ENCODE results near the gene YWHAQ.

YWHAQ gene

GRCh38 chr2:9630736-9631552 lies at the start of gene YWHAQ:
Gene YWHAQ, minus strand, starts transcription at chr2:9630997. Its CDS starts 545 bp downstream, at chr2:9630452.
- DNase-seq (ENCODE audit: low spot score) = peak; percentile 99

GRCh38 chr2:9680082-9680481 lies 49.3 kb upstream of the YWHAQ start:
- no peak for DNase-seq (ENCODE audit: low spot score)

GRCh38 chr2:9679218-9679617 lies 48.4 kb upstream of the YWHAQ start:
- no peak for DNase-seq (ENCODE audit: low spot score)

- DNase-seq (ENCODE audit: low spot score) = no peak
These were observed 47.7 kb upstream of the YWHAQ start for GRCh38 chr2:9678544-9678943.

- DNase-seq (ENCODE audit: low spot score) = peak; percentile 43
These were observed 44.9 kb upstream of the YWHAQ start for GRCh38 chr2:9675415-9676351.

- DNase-seq (ENCODE audit: low spot score) = no peak
These were observed 44.2 kb upstream of the YWHAQ start for GRCh38 chr2:9674891-9675414.

- DNase-seq (ENCODE audit: low spot score) = no peak
These were observed 43.2 kb upstream of the YWHAQ start for GRCh38 chr2:9673914-9674481.

GRCh38 chr2:9668687-9669345 lies 38.0 kb upstream of the YWHAQ start:
- no peak for DNase-seq (ENCODE audit: low spot score)

- no peak for DNase-seq (ENCODE audit: low spot score)
These were observed 37.0 kb upstream of the YWHAQ start for GRCh38 chr2:9667826-9668225.

- DNase-seq (ENCODE audit: low spot score) = no peak
These were observed 35.5 kb upstream of the YWHAQ start for GRCh38 chr2:9666306-9666705.

GRCh38 chr2:9665898-9666297 lies 35.1 kb upstream of the YWHAQ start:
- DNase-seq (ENCODE audit: low spot score) = no peak

GRCh38 chr2:9664365-9664764 lies 33.6 kb upstream of the YWHAQ start:
- DNase-seq (ENCODE audit: low spot score) = no peak

- no peak for DNase-seq (ENCODE audit: low spot score)
These were observed 32.4 kb upstream of the YWHAQ start for GRCh38 chr2:9663008-9663879.

- no peak for DNase-seq (ENCODE audit: low spot score)
These were observed 30.5 kb upstream of the YWHAQ start for GRCh38 chr2:9661261-9661660.

GRCh38 chr2:9660781-9661180 lies 30.0 kb upstream of the YWHAQ start:
- no peak for DNase-seq (ENCODE audit: low spot score)

GRCh38 chr2:9660154-9660553 lies 29.4 kb upstream of the YWHAQ start:
- DNase-seq (ENCODE audit: low spot score) = no peak

GRCh38 chr2:9658972-9659371 lies 28.2 kb upstream of the YWHAQ start:
- no peak for DNase-seq (ENCODE audit: low spot score)

- DNase-seq (ENCODE audit: low spot score) = no peak
These were observed 26.9 kb upstream of the YWHAQ start for GRCh38 chr2:9657731-9658130.

- no peak for DNase-seq (ENCODE audit: low spot score)
These were observed 26.3 kb upstream of the YWHAQ start for GRCh38 chr2:9657083-9657482.

GRCh38 chr2:9656270-9656766 lies 25.5 kb upstream of the YWHAQ start:
- no peak for DNase-seq (ENCODE audit: low spot score)
